GM13976 (cell line): ENCODE measurements around the gene CCNG2.

Source experiments
- DNase-seq: peaks from one replicate; pipeline ENCODE4 v3.0.0; 2012; ENCODE audit warnings: low spot score
- in situ Hi-C: fragments of 300-500 bp; cut with MboI; formaldehyde crosslinking; loops from one replicate; pipeline ENCODE4 v1.12.0; 2022; ENCODE audit warnings: low sequenced_read_pairs, mixed read lengths, inconsistent platforms; ENCODE audit not compliant: unreplicated experiment
- TF ChIP-seq, protein P1 (sequence below): IDR thresholded peaks from 2 replicates; pipeline ENCODE4 v1.5.1; 2012; ENCODE audit warnings: borderline replicate concordance, mild to moderate bottlenecking; ENCODE audit not compliant: insufficient read depth; ENCODE audit errors: extremely low read depth, missing control alignments, control extremely low read depth

CCNG2 gene

GRCh38 chr4:77196866-77197265 is 39.9 kb downstream of the CCNG2 start:
- in situ Hi-C loops: no loop called here
- peak; percentile 28 for DNase-seq
- TF ChIP-seq, protein P1, sequence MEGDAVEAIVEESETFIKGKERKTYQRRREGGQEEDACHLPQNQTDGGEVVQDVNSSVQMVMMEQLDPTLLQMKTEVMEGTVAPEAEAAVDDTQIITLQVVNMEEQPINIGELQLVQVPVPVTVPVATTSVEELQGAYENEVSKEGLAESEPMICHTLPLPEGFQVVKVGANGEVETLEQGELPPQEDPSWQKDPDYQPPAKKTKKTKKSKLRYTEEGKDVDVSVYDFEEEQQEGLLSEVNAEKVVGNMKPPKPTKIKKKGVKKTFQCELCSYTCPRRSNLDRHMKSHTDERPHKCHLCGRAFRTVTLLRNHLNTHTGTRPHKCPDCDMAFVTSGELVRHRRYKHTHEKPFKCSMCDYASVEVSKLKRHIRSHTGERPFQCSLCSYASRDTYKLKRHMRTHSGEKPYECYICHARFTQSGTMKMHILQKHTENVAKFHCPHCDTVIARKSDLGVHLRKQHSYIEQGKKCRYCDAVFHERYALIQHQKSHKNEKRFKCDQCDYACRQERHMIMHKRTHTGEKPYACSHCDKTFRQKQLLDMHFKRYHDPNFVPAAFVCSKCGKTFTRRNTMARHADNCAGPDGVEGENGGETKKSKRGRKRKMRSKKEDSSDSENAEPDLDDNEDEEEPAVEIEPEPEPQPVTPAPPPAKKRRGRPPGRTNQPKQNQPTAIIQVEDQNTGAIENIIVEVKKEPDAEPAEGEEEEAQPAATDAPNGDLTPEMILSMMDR: no peak

DNA sequence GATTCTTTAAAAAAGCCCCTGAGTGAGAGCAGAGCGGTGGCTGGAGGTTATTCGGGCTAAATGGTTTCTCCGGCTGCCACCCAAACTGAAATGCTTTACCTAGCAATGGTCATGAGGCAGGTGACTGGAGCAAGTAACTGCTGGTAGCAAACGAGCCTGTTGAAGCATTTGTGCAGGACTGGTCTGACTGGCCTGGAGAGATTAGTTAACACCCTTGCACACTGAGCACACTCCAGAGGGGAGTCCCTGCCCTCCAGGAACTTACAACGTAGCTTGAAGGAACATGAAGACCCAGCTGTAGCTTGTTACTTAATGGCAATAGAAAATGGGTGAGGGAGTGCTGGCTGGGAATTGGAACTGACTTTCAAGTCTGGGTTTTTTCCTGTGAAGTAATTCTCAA is 40.4 kb downstream of the CCNG2 start:
- in situ Hi-C loops: no loop called here
- TF ChIP-seq, protein P1: no peak
- no peak for DNase-seq

DNA sequence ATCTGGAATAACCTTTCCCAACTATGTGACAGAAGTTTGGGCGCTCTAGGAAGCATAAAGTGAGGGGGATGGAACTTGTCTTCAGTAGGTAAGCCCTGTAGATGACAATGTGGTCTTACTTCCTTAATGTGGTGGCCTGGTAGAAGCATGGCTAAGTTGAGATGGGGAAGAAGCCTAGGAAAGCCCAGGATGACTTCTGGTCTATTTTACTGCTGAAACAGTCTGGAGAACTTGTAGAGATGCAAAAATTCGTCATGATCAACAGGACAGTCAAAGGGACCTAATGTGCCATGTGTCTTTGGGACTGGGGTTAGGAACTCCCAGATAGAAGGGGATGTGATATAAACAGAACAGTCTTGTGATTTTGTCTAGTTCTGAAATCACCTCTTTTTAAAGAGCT is 40.8 kb downstream of the CCNG2 start:
- TF ChIP-seq, protein P1: no peak
- in situ Hi-C loops: no loop called here
- DNase-seq: no peak

GRCh38 chr4:77199276-77199675 is 42.3 kb downstream of the CCNG2 start:
- DNase-seq: no peak
- in situ Hi-C loops: no loop called here
- TF ChIP-seq, protein P1: no peak

DNA sequence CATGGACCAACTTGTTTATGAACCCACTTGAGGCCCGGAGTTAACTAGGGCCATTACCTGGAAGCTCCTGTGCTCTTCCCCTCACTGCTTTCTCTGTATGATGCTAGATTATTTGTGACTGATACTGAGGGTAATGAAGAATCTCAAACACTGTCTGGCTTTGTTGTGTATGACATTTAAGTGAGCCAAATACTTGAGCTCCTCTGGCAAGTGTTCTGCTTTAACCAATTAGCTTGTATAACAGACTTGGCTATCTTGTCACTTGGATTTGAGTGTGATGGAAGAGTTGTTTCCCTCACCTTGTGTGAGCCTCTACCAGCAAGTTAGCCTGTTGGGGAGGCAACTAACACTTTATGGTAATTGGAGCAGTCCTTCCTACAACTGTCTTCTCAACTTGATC is 42.7 kb downstream of the CCNG2 start:
- DNase-seq: no peak
- TF ChIP-seq, protein P1: no peak
- in situ Hi-C loops: loop anchor here (5.0 to 25.0 kb wide), 2 partner anchors 102 to 687 kb away; no protein-coding TSS in a partner anchor

- in situ Hi-C loops: loop anchor here (5.0 to 25.0 kb wide), 2 partner anchors 104 to 689 kb away; no protein-coding TSS in a partner anchor
These were observed 44.3 kb downstream of the CCNG2 start for GRCh38 chr4:77201343-77201742.

More at GRCh38 chr4:77201343-77201742, 44.3 kb downstream of the CCNG2 start:
- TF ChIP-seq, protein P1: no peak
- no peak for DNase-seq
